ENCODE results near the gene PRKN.

DNA sequence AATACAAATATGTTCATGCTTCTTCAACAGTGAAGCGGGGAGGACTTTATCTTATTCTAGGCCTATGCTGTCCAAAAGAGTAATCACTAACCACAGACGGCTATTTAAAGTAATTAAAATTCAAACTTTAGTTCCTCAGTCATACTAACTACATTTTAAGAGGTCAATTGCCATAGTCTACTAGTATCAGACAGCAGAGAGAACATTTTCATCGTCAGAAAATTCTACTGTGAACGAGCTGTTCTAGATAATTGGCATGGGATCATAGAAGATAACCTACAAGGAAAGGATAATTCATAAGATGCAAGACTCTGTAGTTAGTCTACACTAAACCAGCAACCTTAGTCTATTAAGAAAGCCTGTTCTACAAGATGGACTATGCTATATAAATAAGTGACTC is 44.4 kb downstream of the PRKN start:
- TF ChIP-seq, protein P1, sequence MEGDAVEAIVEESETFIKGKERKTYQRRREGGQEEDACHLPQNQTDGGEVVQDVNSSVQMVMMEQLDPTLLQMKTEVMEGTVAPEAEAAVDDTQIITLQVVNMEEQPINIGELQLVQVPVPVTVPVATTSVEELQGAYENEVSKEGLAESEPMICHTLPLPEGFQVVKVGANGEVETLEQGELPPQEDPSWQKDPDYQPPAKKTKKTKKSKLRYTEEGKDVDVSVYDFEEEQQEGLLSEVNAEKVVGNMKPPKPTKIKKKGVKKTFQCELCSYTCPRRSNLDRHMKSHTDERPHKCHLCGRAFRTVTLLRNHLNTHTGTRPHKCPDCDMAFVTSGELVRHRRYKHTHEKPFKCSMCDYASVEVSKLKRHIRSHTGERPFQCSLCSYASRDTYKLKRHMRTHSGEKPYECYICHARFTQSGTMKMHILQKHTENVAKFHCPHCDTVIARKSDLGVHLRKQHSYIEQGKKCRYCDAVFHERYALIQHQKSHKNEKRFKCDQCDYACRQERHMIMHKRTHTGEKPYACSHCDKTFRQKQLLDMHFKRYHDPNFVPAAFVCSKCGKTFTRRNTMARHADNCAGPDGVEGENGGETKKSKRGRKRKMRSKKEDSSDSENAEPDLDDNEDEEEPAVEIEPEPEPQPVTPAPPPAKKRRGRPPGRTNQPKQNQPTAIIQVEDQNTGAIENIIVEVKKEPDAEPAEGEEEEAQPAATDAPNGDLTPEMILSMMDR (IDR thresholded peaks at IDR 0.05): no peak
- no peak for TF ChIP-seq POLR2A (IDR thresholded peaks at IDR 0.05)
